ENCODE data around the gene A3GALT2. TPM values are rescaled to one million over a fixed set of nuclear protein-coding genes. Genes with fewer than 3 reads are reported as not detected.

The A3GALT2 gene
- total RNA-seq, 1 donor from 2014 or later, result not detected

- TF ChIP-seq CTCF (IDR thresholded peaks at IDR 0.05; ENCODE audit: insufficient read depth, low read length, poor library complexity, severe bottlenecking), result no peak
- H3K36me3 ChIP-seq (ENCODE audit: control insufficient read depth, insufficient read depth, low read length), result no peaks in the 10 kb centered on the region
- no peak for DNase-seq (ENCODE audit: low read depth)
- no peak overlapping the region for H3K4me3 ChIP-seq (ENCODE audit: low read depth, low read length)
- H3K27me3 ChIP-seq (ENCODE audit: control insufficient read depth, insufficient read depth, low read length), result no peaks in the 10 kb centered on the region
Observed at GRCh38 chr1:33259879-33260278, 61.0 kb downstream of the A3GALT2 start.

GRCh38 chr1:33258788-33259274, 62.1 kb downstream of the A3GALT2 start:
- Histone ChIP-seq H3K27me3 (ENCODE audit: control insufficient read depth, insufficient read depth, low read length) (no peaks in the 10 kb centered on the region), H3K36me3 (ENCODE audit: control insufficient read depth, insufficient read depth, low read length) (no peaks in the 10 kb centered on the region), H3K4me3 (ENCODE audit: low read depth, low read length) (no peak overlapping the region)
- no peak for TF ChIP-seq CTCF (IDR thresholded peaks at IDR 0.05; ENCODE audit: insufficient read depth, low read length, poor library complexity, severe bottlenecking)
- DNase-seq (ENCODE audit: low read depth), result no peak

GRCh38 chr1:33257772-33258712, 62.9 kb downstream of the A3GALT2 start:
- Histone ChIP-seq H3K36me3 (ENCODE audit: control insufficient read depth, insufficient read depth, low read length) (no peaks in the 10 kb centered on the region), H3K27me3 (ENCODE audit: control insufficient read depth, insufficient read depth, low read length) (no peaks in the 10 kb centered on the region), H3K4me3 (ENCODE audit: low read depth, low read length) (peak overlapping the region; percentile 56)
- no peak for TF ChIP-seq CTCF (IDR thresholded peaks at IDR 0.05; ENCODE audit: insufficient read depth, low read length, poor library complexity, severe bottlenecking)
- no peak for DNase-seq (ENCODE audit: low read depth)

GRCh38 chr1:33257207-33257771, 63.6 kb downstream of the A3GALT2 start:
- DNase-seq (ENCODE audit: low read depth), result no peak
- no peak for TF ChIP-seq CTCF (IDR thresholded peaks at IDR 0.05; ENCODE audit: insufficient read depth, low read length, poor library complexity, severe bottlenecking)
- H3K4me3 ChIP-seq (ENCODE audit: low read depth, low read length), result peak overlapping the region; percentile 56
- H3K27me3 ChIP-seq (ENCODE audit: control insufficient read depth, insufficient read depth, low read length), result no peaks in the 10 kb centered on the region
- no peaks in the 10 kb centered on the region for H3K36me3 ChIP-seq (ENCODE audit: control insufficient read depth, insufficient read depth, low read length)

Other genes starting within 250 kb of the A3GALT2 start
- 2.8 and 4.0 TPM in 2 replicates for gene AZIN2, start 239.9 kb downstream of the A3GALT2 start, total RNA-seq
- gene TRIM62, start 139.1 kb downstream of the A3GALT2 start, total RNA-seq, result 4.8 and 7.0 TPM in 2 replicates
- 20.7 and 26.0 TPM in 2 replicates for gene ZNF362, start 64.6 kb downstream of the A3GALT2 start, total RNA-seq
- gene PHC2, start 110.0 kb upstream of the A3GALT2 start, total RNA-seq, result 216 and 226 TPM in 2 replicates
- 7.1 and 9.2 TPM in 2 replicates for gene ZSCAN20, start 151.5 kb upstream of the A3GALT2 start, total RNA-seq